ENCODE data around the gene GLIS1. TPM values are rescaled to one million over a fixed set of nuclear protein-coding genes. Genes with fewer than 3 reads are reported as not detected.
A peak's percentile ranks its signal among the peaks of the same experiment; 100 is the strongest.

Gene GLIS1
- polyA plus RNA-seq, 3 donors: not detected

GRCh38 chr1:53629101-53629691 lies 109.8 kb downstream of the GLIS1 start:
- intact Hi-C loops (cut with micrococcal nuclease): no loop called here
- no peaks in the 10 kb centered on the region for H3K9me3 Mint-ChIP-seq
- H3K27ac ChIP-seq (ENCODE audit: low read depth in 1 of 2, low read length in 2 of 2): no peak overlapping the region
- H3K4me2 ChIP-seq (replicated peaks; ENCODE audit: extremely low read depth, low read length, poor library complexity, severe bottlenecking): no peak overlapping the region
- TF ChIP-seq CTCF (IDR thresholded peaks at IDR 0.05): no peak
- no peaks in the 10 kb centered on the region for H3K27me3 ChIP-seq (ENCODE audit: control insufficient read depth in 2 of 2, insufficient read depth in 2 of 2, low read length in 2 of 2)
- no peaks in the 10 kb centered on the region for H3K36me3 ChIP-seq (replicated peaks in 1 of 2; ENCODE audit: control insufficient read depth in 1 of 2, insufficient read depth in 2 of 2, low read length in 2 of 2)
- no peak overlapping the region for H3K9ac ChIP-seq (ENCODE audit: insufficient read depth, low read length, poor library complexity, severe bottlenecking)
- DNase-seq: no peak
- no peaks in the 10 kb centered on the region for H3K4me1 ChIP-seq (ENCODE audit: control insufficient read depth in 1 of 2, insufficient read depth in 2 of 2, low read length in 2 of 2)
- H4K20me1 ChIP-seq (ENCODE audit: insufficient read depth, low read length): no peaks in the 10 kb centered on the region
- no peaks in the 10 kb centered on the region for H3K4me1 Mint-ChIP-seq
- no peaks in the 10 kb centered on the region for H3K36me3 Mint-ChIP-seq
- 96% methylated on average over 5 of the region's 7 CpGs for WGBS (ENCODE audit: insufficient coverage)
- no peaks in the 10 kb centered on the region for H3K79me2 ChIP-seq (ENCODE audit: insufficient read depth, low read length)
- peaks cover 0 to 3% (median 1%) of the 10 kb centered on the region in 3 donors for H3K27me3 Mint-ChIP-seq (ENCODE audit: low read depth in 3 of 3)
- H3K4me3 Mint-ChIP-seq: peak overlapping the region in 1 of 2 donors; percentile 5
- no peak overlapping the region for H3K27ac Mint-ChIP-seq
- no peaks in the 10 kb centered on the region for H3K9me3 ChIP-seq (replicated peaks in 1 of 2; ENCODE audit: control insufficient read depth in 1 of 2, insufficient read depth in 1 of 2, low read length in 2 of 2)
- no peak overlapping the region for H3K4me3 ChIP-seq (replicated peaks in 1 of 3; ENCODE audit: low read depth in 2 of 3, low read length in 3 of 3)
- H2AFZ ChIP-seq (ENCODE audit: insufficient read depth, low read depth, low read length, poor library complexity, severe bottlenecking): no peak overlapping the region

- TF ChIP-seq CTCF (IDR thresholded peaks at IDR 0.05): no peak
- no peak for DNase-seq
- 95% methylated on average over 11 of the region's 14 CpGs for WGBS (ENCODE audit: insufficient coverage)
- Mint-ChIP-seq H3K9me3 (no peaks in the 10 kb centered on the region), H3K27me3 (ENCODE audit: low read depth in 3 of 3) (peaks cover 0 to 3% (median 1%) of the 10 kb centered on the region in 3 donors), H3K4me3 (no peak overlapping the region), H3K27ac (no peak overlapping the region), H3K36me3 (no peaks in the 10 kb centered on the region), H3K4me1 (no peaks in the 10 kb centered on the region)
- H3K9ac ChIP-seq (ENCODE audit: insufficient read depth, low read length, poor library complexity, severe bottlenecking): no peak overlapping the region
- no peak overlapping the region for H2AFZ ChIP-seq (ENCODE audit: insufficient read depth, low read depth, low read length, poor library complexity, severe bottlenecking)
- intact Hi-C loops (cut with micrococcal nuclease): no loop called here
- no peaks in the 10 kb centered on the region for H3K36me3 ChIP-seq (replicated peaks in 1 of 2; ENCODE audit: control insufficient read depth in 1 of 2, insufficient read depth in 2 of 2, low read length in 2 of 2)
- no peak overlapping the region for H3K27ac ChIP-seq (ENCODE audit: low read depth in 1 of 2, low read length in 2 of 2)
- H3K4me3 ChIP-seq (replicated peaks in 1 of 3; ENCODE audit: low read depth in 2 of 3, low read length in 3 of 3): no peak overlapping the region
- no peaks in the 10 kb centered on the region for H3K27me3 ChIP-seq (ENCODE audit: control insufficient read depth in 2 of 2, insufficient read depth in 2 of 2, low read length in 2 of 2)
- no peaks in the 10 kb centered on the region for H3K4me1 ChIP-seq (ENCODE audit: control insufficient read depth in 1 of 2, insufficient read depth in 2 of 2, low read length in 2 of 2)
- H3K79me2 ChIP-seq (ENCODE audit: insufficient read depth, low read length): no peaks in the 10 kb centered on the region
- H4K20me1 ChIP-seq (ENCODE audit: insufficient read depth, low read length): no peaks in the 10 kb centered on the region
- no peaks in the 10 kb centered on the region for H3K9me3 ChIP-seq (replicated peaks in 1 of 2; ENCODE audit: control insufficient read depth in 1 of 2, insufficient read depth in 1 of 2, low read length in 2 of 2)
- no peak overlapping the region for H3K4me2 ChIP-seq (replicated peaks; ENCODE audit: extremely low read depth, low read length, poor library complexity, severe bottlenecking)
Measured at GRCh38 chr1:53628286-53628955, 110.5 kb downstream of the GLIS1 start.
